ENCODE results near the gene ADCK1.
"Not testable (repeated sequence)": the region's sequence is repeated elsewhere in the genome, so short reads cannot be mapped to it uniquely, and the experiment has no call there.

The ADCK1 gene

GRCh38 chr14:77950371-77951063 is 150.6 kb downstream of the ADCK1 start:
- Mint-ChIP-seq H3K4me3 (no peak overlapping the region), H3K36me3 (ENCODE audit: low read depth) (no peaks in the 10 kb centered on the region), H3K9me3 (peaks cover 10% of the 10 kb centered on the region), H3K27me3 (peaks cover 9% of the 10 kb centered on the region), H3K4me1 (ENCODE audit: low read depth) (peaks cover 1% of the 10 kb centered on the region), H3K27ac (no peak overlapping the region)
- DNase-seq: no peak

DNA sequence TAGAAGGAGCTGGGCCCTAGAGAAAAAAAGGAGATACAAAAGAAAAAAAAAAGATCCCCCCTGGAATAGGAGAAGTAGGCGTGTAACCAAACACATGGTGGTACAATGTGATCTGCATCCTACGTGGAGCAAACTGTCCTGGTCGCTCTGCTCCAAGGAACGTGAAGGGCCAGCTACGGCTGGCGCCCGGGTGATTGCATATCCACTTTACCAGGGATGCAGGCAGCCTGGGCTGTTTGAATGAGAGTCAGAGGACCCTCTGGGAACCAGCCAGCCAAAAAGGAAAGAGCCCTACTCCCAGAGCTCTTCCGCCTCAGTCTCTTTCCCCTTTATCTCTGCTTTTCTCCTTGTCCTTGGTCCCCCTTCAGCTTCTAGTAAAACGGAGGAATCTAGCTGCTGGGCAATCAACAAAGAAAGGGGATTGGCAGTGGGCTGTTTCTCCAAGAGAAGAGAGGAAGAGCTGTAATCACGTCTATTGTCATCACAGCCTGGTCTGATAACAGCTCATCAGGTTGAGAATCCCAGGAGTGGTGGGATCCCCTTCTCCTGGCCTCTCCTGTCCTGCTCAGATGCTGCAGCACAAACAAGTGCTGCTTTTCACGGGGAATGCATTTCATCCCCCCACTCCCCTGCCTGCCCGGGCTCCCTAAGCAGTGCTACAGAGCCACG is 156.0 kb downstream of the ADCK1 start:
- Mint-ChIP-seq H3K27ac (no peak overlapping the region), H3K4me3 (no peak overlapping the region), H3K36me3 (ENCODE audit: low read depth) (no peaks in the 10 kb centered on the region), H3K27me3 (peaks cover 16% of the 10 kb centered on the region), H3K4me1 (ENCODE audit: low read depth) (no peaks in the 10 kb centered on the region), H3K9me3 (peaks cover 3% of the 10 kb centered on the region)
- DNase-seq: no peak

DNA sequence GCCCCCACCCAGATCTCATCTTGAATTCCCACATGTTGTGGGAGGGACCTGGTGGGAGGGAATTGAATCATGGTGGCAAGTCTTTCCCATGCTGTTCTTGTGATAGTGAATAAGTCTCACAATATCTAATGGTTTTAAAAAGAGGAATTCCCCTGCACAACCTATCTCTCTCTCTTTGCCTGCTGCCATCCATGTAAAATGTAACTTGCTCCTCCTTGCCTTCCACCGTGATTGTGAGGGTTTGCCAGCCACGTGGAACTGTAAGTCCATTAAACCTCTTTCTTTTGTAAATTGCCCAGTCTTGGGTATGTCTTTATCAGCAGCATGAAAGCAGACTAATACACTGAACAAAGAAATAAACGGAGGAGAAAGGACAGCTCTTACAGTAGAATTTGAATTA is 159.8 kb downstream of the ADCK1 start:
- H3K27me3 Mint-ChIP-seq: peaks cover 23% of the 10 kb centered on the region
- H3K4me3 Mint-ChIP-seq; H3K9me3 Mint-ChIP-seq; H3K36me3 Mint-ChIP-seq (ENCODE audit: low read depth); H3K4me1 Mint-ChIP-seq (ENCODE audit: low read depth); H3K27ac Mint-ChIP-seq; DNase-seq: not testable (repeated sequence)

DNA sequence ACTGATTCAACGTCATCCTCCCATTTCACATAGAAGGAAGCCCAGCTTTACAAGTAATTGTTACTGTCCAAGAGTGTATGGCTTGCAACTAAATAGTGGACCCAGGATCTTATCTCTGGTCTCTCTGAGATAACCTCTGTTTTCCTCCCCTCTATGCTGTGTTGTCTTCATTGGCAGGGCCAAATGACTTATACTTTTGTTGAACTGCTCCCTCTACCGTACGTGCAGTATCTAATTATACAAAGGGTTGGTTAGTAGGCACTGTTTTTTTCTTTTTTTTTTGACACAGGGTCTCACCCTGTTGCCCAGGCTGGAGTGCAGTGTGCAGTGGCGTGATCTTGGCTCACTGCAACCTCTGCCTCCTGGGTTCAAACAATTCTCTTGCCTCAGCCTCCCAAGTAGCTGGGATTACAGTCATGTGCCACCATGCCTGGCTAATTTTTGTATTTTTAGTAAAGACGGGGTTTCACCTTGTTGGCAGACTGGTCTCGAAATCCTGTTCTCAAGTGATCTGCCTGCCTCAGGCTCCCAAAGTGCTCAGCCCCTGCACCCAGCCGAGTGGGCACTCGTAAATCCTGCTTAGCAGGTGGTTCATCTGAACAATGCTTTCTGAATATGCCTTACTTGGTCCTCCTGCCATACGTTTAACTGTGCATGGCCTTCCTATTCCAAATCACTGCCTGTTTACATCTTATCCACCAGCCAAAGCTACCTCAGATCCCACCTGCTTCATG is 162.1 kb downstream of the ADCK1 start:
- no peak for DNase-seq
- H3K4me3 Mint-ChIP-seq: no peak overlapping the region
- peaks cover 34% of the 10 kb centered on the region for H3K27me3 Mint-ChIP-seq
- no peak overlapping the region for H3K27ac Mint-ChIP-seq
- no peaks in the 10 kb centered on the region for H3K36me3 Mint-ChIP-seq (ENCODE audit: low read depth)
- H3K9me3 Mint-ChIP-seq: no peaks in the 10 kb centered on the region
- peaks cover 2% of the 10 kb centered on the region for H3K4me1 Mint-ChIP-seq (ENCODE audit: low read depth)

DNA sequence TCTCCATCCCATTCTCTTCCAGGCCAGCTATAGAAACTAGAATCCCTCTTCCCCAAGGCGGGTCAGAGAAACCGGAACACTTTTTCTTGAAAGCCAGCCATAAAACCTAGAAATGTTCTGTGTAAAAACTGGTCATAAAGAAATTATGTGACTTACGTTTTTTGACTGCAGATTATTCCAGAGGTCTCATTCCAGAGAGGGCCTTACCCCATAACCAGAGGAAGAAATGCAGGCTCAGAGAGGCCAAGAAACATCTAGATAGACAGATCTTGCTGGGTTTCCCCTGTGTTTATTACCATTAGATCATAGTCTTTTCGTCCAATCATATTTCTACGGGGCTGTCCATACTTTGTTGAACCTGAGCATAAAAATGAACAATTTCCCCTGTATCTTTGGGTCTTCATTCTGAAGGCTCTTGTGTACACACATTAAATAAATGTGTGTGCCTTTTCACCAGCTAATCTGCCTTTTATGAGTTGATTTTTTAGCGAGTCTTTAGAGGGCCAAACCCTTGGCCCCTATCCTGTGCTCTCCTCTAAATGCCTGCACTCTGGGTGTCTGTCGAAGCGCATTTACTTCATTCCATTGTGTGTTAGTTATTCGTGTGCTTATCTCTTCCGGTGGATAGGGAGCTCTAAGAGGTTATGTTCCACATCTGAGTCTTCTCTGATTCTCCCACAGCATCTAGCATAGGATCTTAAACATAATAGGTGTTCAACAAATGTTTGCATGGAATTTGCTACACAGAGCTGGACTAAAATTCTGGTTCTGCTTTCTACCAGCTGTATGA is 163.0 kb downstream of the ADCK1 start:
- Mint-ChIP-seq H3K9me3 (no peaks in the 10 kb centered on the region), H3K36me3 (ENCODE audit: low read depth) (no peaks in the 10 kb centered on the region), H3K4me3 (no peak overlapping the region), H3K27ac (no peak overlapping the region), H3K27me3 (peaks cover 37% of the 10 kb centered on the region), H3K4me1 (ENCODE audit: low read depth) (peaks cover 2% of the 10 kb centered on the region)
- DNase-seq: no peak

GRCh38 chr14:77964586-77964985 is 164.7 kb downstream of the ADCK1 start:
- no peak for DNase-seq
- Mint-ChIP-seq H3K9me3 (no peaks in the 10 kb centered on the region), H3K27me3 (peaks cover 42% of the 10 kb centered on the region), H3K36me3 (ENCODE audit: low read depth) (no peaks in the 10 kb centered on the region), H3K4me3 (no peak overlapping the region), H3K4me1 (ENCODE audit: low read depth) (peaks cover 2% of the 10 kb centered on the region), H3K27ac (no peak overlapping the region)

DNA sequence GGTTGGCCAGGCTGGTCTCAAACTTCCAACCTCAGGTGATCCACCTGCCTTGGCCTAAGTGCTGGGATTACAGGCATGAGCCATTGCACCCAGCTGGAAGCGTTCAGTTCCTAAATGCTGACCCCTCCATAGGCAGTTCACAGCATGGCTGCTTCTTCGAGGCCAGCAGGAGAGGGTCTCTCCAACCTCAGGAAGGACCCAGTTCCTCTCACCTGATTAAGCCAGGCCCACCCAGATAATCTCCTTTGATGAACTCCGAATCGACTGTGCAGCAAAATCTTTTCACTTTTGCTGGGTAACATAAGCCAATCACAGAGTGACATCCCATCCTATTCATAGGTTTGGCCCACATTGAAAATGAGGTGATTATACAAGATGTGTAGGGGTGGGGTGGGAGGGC is 165.1 kb downstream of the ADCK1 start:
- H3K9me3 Mint-ChIP-seq: no peaks in the 10 kb centered on the region
- H3K27ac Mint-ChIP-seq: no peak overlapping the region
- DNase-seq: no peak
- H3K36me3 Mint-ChIP-seq (ENCODE audit: low read depth): no peaks in the 10 kb centered on the region
- H3K4me1 Mint-ChIP-seq (ENCODE audit: low read depth): peaks cover 2% of the 10 kb centered on the region
- H3K4me3 Mint-ChIP-seq: no peak overlapping the region
- H3K27me3 Mint-ChIP-seq: peaks cover 42% of the 10 kb centered on the region

GRCh38 chr14:77965919-77966435 is 166.1 kb downstream of the ADCK1 start:
- no peak overlapping the region for H3K4me3 Mint-ChIP-seq

DNA sequence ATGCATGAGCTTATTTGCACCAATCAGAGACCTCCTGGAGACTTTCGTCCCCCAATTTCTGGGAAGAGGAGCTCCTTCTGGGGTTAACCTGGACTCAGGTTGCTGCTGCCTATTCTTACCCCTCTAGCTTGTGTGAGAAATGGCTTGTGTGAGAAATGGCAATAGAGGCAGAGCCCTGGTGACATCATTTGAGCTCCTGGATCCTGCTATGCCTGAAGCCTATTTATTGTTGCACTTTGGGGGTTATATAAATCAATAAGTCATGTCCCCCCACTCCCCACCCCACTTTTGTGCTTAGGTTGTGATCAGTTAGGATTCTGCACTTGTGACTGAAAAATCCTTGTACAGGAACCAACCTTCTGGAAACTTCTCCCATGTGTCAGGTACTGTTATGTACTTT is 167.2 kb downstream of the ADCK1 start:
- H3K4me3 Mint-ChIP-seq: no peak overlapping the region
- no peaks in the 10 kb centered on the region for H3K9me3 Mint-ChIP-seq

More at GRCh38 chr14:77965919-77966435, 166.1 kb downstream of the ADCK1 start:
- no peak for DNase-seq
- no peaks in the 10 kb centered on the region for H3K36me3 Mint-ChIP-seq (ENCODE audit: low read depth)
- no peaks in the 10 kb centered on the region for H3K9me3 Mint-ChIP-seq
- peaks cover 2% of the 10 kb centered on the region for H3K4me1 Mint-ChIP-seq (ENCODE audit: low read depth)
- peaks cover 42% of the 10 kb centered on the region for H3K27me3 Mint-ChIP-seq
- H3K27ac Mint-ChIP-seq: no peak overlapping the region

DNA sequence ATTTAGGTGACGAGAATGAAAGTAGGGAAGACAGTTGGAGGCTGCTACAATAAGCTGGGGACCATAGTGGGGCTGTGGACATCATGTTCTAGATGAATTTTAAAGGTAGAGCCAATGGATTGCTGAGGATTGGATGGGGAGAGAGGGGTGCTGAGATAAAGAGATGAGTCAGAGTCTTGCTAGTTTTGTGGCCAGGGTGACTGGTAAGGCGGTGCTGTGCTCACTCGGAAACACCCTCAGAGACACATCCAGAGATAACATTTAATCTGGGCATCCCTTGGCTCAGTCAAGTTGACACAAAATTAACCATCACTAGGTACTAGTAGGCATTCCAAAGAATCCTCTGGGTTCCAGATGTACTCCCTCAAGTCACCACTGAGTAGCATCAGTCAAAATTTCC is 170.7 kb downstream of the ADCK1 start:
- Mint-ChIP-seq H3K27ac (no peak overlapping the region), H3K4me3 (no peak overlapping the region), H3K4me1 (ENCODE audit: low read depth) (peaks cover 2% of the 10 kb centered on the region), H3K9me3 (no peaks in the 10 kb centered on the region), H3K36me3 (ENCODE audit: low read depth) (no peaks in the 10 kb centered on the region), H3K27me3 (peaks cover 27% of the 10 kb centered on the region)
- no peak for DNase-seq

More for the DNA sequence above, 167.2 kb downstream of the ADCK1 start:
- Mint-ChIP-seq H3K27me3 (peaks cover 42% of the 10 kb centered on the region), H3K36me3 (ENCODE audit: low read depth) (no peaks in the 10 kb centered on the region), H3K4me1 (ENCODE audit: low read depth) (peaks cover 2% of the 10 kb centered on the region), H3K27ac (no peak overlapping the region)
- DNase-seq: no peak

DNA sequence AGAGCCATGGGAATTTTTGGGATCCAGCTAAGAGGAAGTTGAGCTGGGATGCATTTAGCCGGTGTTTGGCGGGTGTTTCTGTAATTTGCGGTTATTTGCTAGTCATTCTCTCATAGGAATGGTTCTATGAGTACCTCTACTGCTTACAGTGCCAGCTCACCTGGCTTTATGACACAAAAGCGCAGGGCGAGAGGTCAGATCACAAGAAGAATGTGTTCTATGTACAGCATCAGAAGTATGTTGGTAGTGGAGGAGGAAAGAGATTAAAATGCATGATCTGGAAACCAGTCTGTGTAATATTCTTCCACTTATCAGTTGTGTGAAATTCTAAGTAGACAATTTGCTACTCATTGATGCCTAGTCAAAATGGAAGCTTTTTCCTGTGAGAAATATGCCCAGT is 173.3 kb downstream of the ADCK1 start:
- Mint-ChIP-seq H3K4me3 (no peak overlapping the region), H3K9me3 (no peaks in the 10 kb centered on the region), H3K27me3 (peaks cover 7% of the 10 kb centered on the region), H3K36me3 (ENCODE audit: low read depth) (no peaks in the 10 kb centered on the region), H3K4me1 (ENCODE audit: low read depth) (no peaks in the 10 kb centered on the region), H3K27ac (no peak overlapping the region)
- DNase-seq: no peak

DNA sequence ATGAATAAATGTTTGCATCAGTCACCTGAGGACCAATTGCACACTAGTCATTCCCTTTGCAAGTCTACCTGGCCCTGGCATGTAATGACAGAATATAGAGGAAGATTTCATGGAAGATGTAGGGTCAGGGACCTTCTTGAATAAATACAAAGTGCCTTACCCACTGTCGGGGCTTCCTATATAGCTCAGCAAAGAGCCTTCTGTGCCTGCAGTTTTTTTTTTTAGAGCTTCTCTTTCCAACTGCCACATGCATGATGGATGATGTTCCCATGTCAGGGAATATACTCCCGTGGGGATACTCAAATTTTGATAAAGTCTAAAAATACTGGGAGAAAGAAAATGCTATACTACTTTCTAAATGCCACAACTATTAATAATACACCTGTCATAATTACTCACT is 176.7 kb downstream of the ADCK1 start:
- peaks cover 28% of the 10 kb centered on the region for H3K27me3 Mint-ChIP-seq
- no peak overlapping the region for H3K4me3 Mint-ChIP-seq

GRCh38 chr14:77979171-77979570 is 179.3 kb downstream of the ADCK1 start:
- no peak for DNase-seq
- peaks cover 4% of the 10 kb centered on the region for H3K4me1 Mint-ChIP-seq (ENCODE audit: low read depth)
- H3K9me3 Mint-ChIP-seq: no peaks in the 10 kb centered on the region
- H3K27me3 Mint-ChIP-seq: peaks cover 31% of the 10 kb centered on the region
- no peak overlapping the region for H3K27ac Mint-ChIP-seq
- H3K4me3 Mint-ChIP-seq: no peak overlapping the region
- H3K36me3 Mint-ChIP-seq (ENCODE audit: low read depth): no peaks in the 10 kb centered on the region

More for the DNA sequence above, 176.7 kb downstream of the ADCK1 start:
- Mint-ChIP-seq H3K27ac (no peak overlapping the region), H3K9me3 (no peaks in the 10 kb centered on the region), H3K4me1 (ENCODE audit: low read depth) (peaks cover 4% of the 10 kb centered on the region), H3K36me3 (ENCODE audit: low read depth) (no peaks in the 10 kb centered on the region)
- no peak for DNase-seq

DNA sequence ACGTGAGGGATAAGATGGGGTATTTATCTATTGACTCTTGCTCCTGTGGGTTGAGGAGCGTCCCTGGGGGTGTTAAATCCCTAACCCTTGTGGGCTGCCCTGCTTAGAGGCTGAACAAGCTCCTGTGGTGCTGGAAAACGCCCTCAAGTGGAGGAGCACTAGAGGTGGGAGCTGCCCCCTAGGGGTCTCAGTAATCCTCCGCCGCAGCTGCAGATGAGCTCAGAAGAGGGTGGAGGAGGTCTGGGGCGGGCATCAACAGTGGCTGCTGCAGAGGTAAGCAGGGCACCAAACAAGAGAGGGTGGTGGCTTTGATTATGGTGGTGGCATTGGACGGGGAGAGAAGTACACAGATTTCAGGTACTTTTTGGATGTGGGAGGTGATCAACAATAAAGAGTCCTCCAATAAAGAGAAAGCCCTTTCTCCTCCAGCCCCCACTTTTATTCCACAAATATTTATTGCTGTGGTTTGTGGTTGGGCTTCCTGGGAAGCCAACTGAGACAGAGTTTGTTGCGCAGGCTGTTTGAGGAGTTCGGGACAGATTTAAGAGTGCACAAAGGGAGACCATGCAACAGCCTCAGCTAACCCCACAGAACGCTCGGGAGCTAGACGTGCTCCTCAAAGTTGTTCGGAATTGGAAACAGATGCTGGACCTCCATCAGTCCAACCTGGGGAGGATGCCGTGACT is 179.9 kb downstream of the ADCK1 start:
- Mint-ChIP-seq H3K9me3 (no peaks in the 10 kb centered on the region), H3K4me3 (no peak overlapping the region), H3K27me3 (peaks cover 31% of the 10 kb centered on the region), H3K36me3 (ENCODE audit: low read depth) (no peaks in the 10 kb centered on the region), H3K27ac (no peak overlapping the region), H3K4me1 (ENCODE audit: low read depth) (peaks cover 4% of the 10 kb centered on the region)
- DNase-seq: no peak

Data from activated T-cell treated with anti-CD3 and anti-CD28 coated beads, Interleukin-2, amount 50 U/mL, for 24 hours (primary cell).